Subcutaneous abdominal adipose tissue (tissue), 5 donors: ENCODE data around the gene KPNA4.

Experiments used
- H3K27ac ChIP-seq: one replicate; pipeline ENCODE4 v1.7.0; 2013; ENCODE audit warnings: low read depth, mild to moderate bottlenecking, inconsistent platforms, low read length, moderate library complexity
- H3K27me3 ChIP-seq, 5 donors: one replicate each; pipeline ENCODE4 v1.7.0; 2013; ENCODE audit warnings: low read length in 5 of 5, inconsistent platforms in 1 of 5; ENCODE audit not compliant: control insufficient read depth in 5 of 5, insufficient read depth in 4 of 5
- H3K36me3 ChIP-seq, 5 donors: one replicate each; pipeline ENCODE4 v1.7.0; 2013; ENCODE audit warnings: low read length in 5 of 5; ENCODE audit not compliant: control insufficient read depth in 5 of 5, insufficient read depth in 5 of 5
- H3K4me1 ChIP-seq, 5 donors: one replicate each; pipeline ENCODE4 v1.7.0; 2013; ENCODE audit warnings: low read length in 5 of 5, mild to moderate bottlenecking in 3 of 5, moderate library complexity in 1 of 5; ENCODE audit not compliant: control insufficient read depth in 5 of 5, insufficient read depth in 5 of 5
- H3K4me3 ChIP-seq, 5 donors: one replicate each; pipeline ENCODE4 v1.7.0; 2013; ENCODE audit warnings: low read length in 5 of 5, low read depth in 1 of 5
- H3K9ac ChIP-seq, 5 donors: one replicate each; pipeline ENCODE4 v1.7.0; 2013; ENCODE audit warnings: low read length in 5 of 5, mild to moderate bottlenecking in 4 of 5, moderate library complexity in 3 of 5
- H3K9me3 ChIP-seq, 5 donors: one replicate each; pipeline ENCODE4 v1.7.0; 2013; ENCODE audit warnings: low read length in 5 of 5; ENCODE audit not compliant: control insufficient read depth in 5 of 5
- donor health status: healthy.
- donor health status: healthy.
- donor health status: healthy.
- donor health status: healthy.
- donor health status: healthy.

The KPNA4 gene

DNA sequence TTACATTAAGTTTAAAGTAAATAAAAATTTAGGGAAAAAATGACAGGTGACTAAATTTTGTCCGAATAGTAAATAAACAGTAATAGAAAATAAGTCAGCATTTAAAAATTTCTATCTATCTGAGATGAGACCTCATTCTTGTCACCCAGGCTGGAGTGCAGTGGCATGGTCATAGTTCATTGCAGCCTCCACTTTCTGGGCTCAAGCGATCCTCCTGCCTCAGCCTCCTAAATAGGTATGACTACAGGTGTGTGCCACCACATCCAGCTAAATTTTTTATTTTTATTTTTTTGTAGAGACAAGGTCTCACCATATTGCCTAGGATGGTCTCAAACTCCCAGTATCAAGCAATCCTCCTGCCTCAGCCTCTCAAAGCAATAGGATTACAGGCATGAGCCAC lies 7.8 kb downstream of the KPNA4 start:
- Histone ChIP-seq H3K36me3 (peaks cover 0 to 3% (median 0%) of the 10 kb centered on the region in 5 donors), H3K4me3 (no peak overlapping the region), H3K4me1 (peaks cover 0 to 43% (median 32%) of the 10 kb centered on the region in 5 donors), H3K27me3 (no peaks in the 10 kb centered on the region), H3K27ac (no peak overlapping the region), H3K9ac (no peak overlapping the region), H3K9me3 (no peaks in the 10 kb centered on the region)

- peaks cover 0 to 29% (median 17%) of the 10 kb centered on the region in 5 donors for H3K4me1 ChIP-seq
Measured at GRCh38 chr3:160556141-160556540, 9.2 kb downstream of the KPNA4 start.

DNA sequence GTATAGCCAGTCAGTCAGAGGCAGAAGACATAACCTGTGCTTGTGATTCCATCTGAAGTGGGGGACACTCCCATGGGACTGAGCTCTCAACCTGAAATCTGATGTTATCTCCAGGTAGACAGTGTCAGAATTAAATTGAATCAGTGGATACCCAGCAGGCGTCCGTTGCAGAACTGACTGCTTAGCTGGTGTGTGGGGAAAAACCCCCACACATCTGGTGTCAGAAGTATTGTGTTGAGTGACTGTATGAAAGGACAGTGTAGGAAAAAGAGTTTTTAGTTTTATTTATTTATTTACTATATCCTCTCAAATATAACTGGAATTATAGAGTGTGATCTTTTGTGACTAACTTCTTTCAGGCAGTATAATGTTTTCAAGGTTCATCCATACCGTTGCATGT lies 10.4 kb downstream of the KPNA4 start:
- Histone ChIP-seq H3K9ac (no peak overlapping the region), H3K27ac (no peak overlapping the region), H3K4me1 (peaks cover 0 to 24% (median 12%) of the 10 kb centered on the region in 5 donors), H3K9me3 (peaks cover 0 to 3% (median 0%) of the 10 kb centered on the region in 5 donors), H3K4me3 (no peak overlapping the region), H3K36me3 (peaks cover 0 to 3% (median 0%) of the 10 kb centered on the region in 5 donors), H3K27me3 (no peaks in the 10 kb centered on the region)

More at GRCh38 chr3:160556141-160556540, 9.2 kb downstream of the KPNA4 start:
- no peak overlapping the region for H3K4me3 ChIP-seq
- no peak overlapping the region for H3K27ac ChIP-seq
- no peak overlapping the region for H3K9ac ChIP-seq
- H3K9me3 ChIP-seq: no peaks in the 10 kb centered on the region
- peaks cover 0 to 3% (median 0%) of the 10 kb centered on the region in 5 donors for H3K36me3 ChIP-seq
- H3K27me3 ChIP-seq: no peaks in the 10 kb centered on the region

- peaks cover 0 to 3% (median 0%) of the 10 kb centered on the region in 5 donors for H3K36me3 ChIP-seq
- H3K4me1 ChIP-seq: peaks cover 0 to 21% (median 5%) of the 10 kb centered on the region in 5 donors
- H3K9me3 ChIP-seq: peaks cover 0 to 3% (median 0%) of the 10 kb centered on the region in 5 donors
- H3K4me3 ChIP-seq: no peak overlapping the region
- no peaks in the 10 kb centered on the region for H3K27me3 ChIP-seq
- no peak overlapping the region for H3K9ac ChIP-seq
- no peak overlapping the region for H3K27ac ChIP-seq
Measured at GRCh38 chr3:160553827-160554226, 11.5 kb downstream of the KPNA4 start.

- no peak overlapping the region for H3K4me3 ChIP-seq
- no peaks in the 10 kb centered on the region for H3K36me3 ChIP-seq
- H3K27me3 ChIP-seq: no peaks in the 10 kb centered on the region
- peaks cover 0 to 3% (median 0%) of the 10 kb centered on the region in 5 donors for H3K9me3 ChIP-seq
- H3K27ac ChIP-seq: no peak overlapping the region
- no peak overlapping the region for H3K9ac ChIP-seq
- peaks cover 0 to 20% (median 14%) of the 10 kb centered on the region in 5 donors for H3K4me1 ChIP-seq
Measured at GRCh38 chr3:160546727-160547126, 18.6 kb downstream of the KPNA4 start.

- Histone ChIP-seq H3K4me1 (peaks cover 0 to 23% (median 14%) of the 10 kb centered on the region in 5 donors), H3K27ac (no peak overlapping the region), H3K9ac (no peak overlapping the region), H3K36me3 (no peaks in the 10 kb centered on the region), H3K9me3 (peaks cover 0 to 3% (median 0%) of the 10 kb centered on the region in 5 donors), H3K4me3 (no peak overlapping the region), H3K27me3 (no peaks in the 10 kb centered on the region)
Measured at GRCh38 chr3:160545504-160545871, 19.9 kb downstream of the KPNA4 start.

- Histone ChIP-seq H3K4me3 (no peak overlapping the region), H3K9me3 (no peaks in the 10 kb centered on the region), H3K27ac (no peak overlapping the region), H3K27me3 (no peaks in the 10 kb centered on the region), H3K4me1 (peaks cover 0 to 23% (median 14%) of the 10 kb centered on the region in 5 donors), H3K9ac (no peak overlapping the region), H3K36me3 (no peaks in the 10 kb centered on the region)
Measured at GRCh38 chr3:160544844-160545503, 20.4 kb downstream of the KPNA4 start.

DNA sequence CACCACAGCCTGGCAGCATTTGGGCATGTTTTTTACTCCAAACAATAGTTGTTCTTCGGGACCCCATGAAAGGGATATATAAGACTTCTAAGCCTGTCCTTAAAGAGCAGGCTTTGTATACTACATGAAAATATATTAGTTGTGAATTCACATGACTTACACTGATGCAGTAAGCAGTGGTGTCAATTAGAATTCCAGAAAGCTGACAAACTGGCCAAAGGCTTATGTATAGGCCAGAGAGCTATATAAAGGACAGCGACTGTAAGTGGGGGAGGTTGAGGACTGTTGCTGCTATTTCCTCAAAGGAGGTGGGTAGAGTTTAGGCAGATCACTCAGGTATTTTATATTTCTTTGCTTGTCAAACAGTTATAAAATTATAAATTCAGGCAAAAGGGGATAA lies 24.8 kb downstream of the KPNA4 start:
- H3K4me1 ChIP-seq: peaks cover 0 to 23% (median 5%) of the 10 kb centered on the region in 5 donors
- no peaks in the 10 kb centered on the region for H3K9me3 ChIP-seq
- H3K9ac ChIP-seq: no peak overlapping the region
- no peaks in the 10 kb centered on the region for H3K27me3 ChIP-seq
- no peak overlapping the region for H3K27ac ChIP-seq
- H3K4me3 ChIP-seq: no peak overlapping the region
- H3K36me3 ChIP-seq: no peaks in the 10 kb centered on the region

GRCh38 chr3:160538895-160539294 lies 26.5 kb downstream of the KPNA4 start:
- Histone ChIP-seq H3K36me3 (peaks cover 0 to 13% (median 4%) of the 10 kb centered on the region in 5 donors), H3K27ac (no peak overlapping the region), H3K27me3 (no peaks in the 10 kb centered on the region), H3K9me3 (no peaks in the 10 kb centered on the region), H3K4me1 (peaks cover 0 to 10% (median 0%) of the 10 kb centered on the region in 5 donors), H3K9ac (no peak overlapping the region), H3K4me3 (no peak overlapping the region)

DNA sequence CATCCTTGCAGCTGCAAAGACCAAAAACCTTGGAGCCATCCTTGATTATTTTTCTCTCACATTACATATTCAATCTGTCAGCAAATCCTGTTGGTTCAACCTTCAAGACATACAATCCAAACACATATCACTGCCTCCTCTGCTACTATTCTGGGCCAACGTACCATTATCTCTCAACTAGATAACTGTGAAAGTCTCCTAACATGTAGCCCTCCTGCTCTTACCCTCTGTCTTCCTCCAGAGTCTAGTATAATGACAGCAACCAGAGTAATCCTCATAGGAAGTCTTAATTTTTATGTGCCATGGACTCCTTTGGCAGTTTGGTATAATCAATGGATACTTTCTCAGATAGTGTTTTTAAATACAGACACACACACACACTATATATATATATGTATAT lies 27.6 kb downstream of the KPNA4 start:
- Histone ChIP-seq H3K27ac (no peak overlapping the region), H3K4me3 (no peak overlapping the region), H3K27me3 (no peaks in the 10 kb centered on the region), H3K9ac (no peak overlapping the region), H3K9me3 (no peaks in the 10 kb centered on the region), H3K36me3 (peaks cover 3 to 17% (median 8%) of the 10 kb centered on the region in 5 donors), H3K4me1 (peaks cover 0 to 10% (median 0%) of the 10 kb centered on the region in 5 donors)
